HG03354 (cell line): ENCODE results near the gene SERPINA6.
"Not testable (repeated sequence)": the region's sequence is repeated elsewhere in the genome, so short reads cannot be mapped to it uniquely, and the experiment has no call there.

Experiments
- ATAC-seq: cut with Tn5 transposase; IDR thresholded peaks from one replicate; pipeline ENCODE4 v1.9.1; 2021; ENCODE audit warnings: mild to moderate bottlenecking; ENCODE audit not compliant: unreplicated experiment, poor library complexity, severe bottlenecking

SERPINA6 gene

GRCh38 chr14:94355191-94355794 is 32.2 kb upstream of the SERPINA6 start:
- ATAC-seq = peak; percentile 51

- ATAC-seq = peak; percentile 31
Observed at GRCh38 chr14:94354638-94355185, 31.6 kb upstream of the SERPINA6 start.

- ATAC-seq = not testable (repeated sequence)
Observed at GRCh38 chr14:94354190-94354589, 31.1 kb upstream of the SERPINA6 start.

GRCh38 chr14:94349276-94349675 is 26.1 kb upstream of the SERPINA6 start:
- no peak for ATAC-seq

- no peak for ATAC-seq
Observed at GRCh38 chr14:94348836-94349235, 25.7 kb upstream of the SERPINA6 start.

- ATAC-seq = peak; percentile 17
Observed at GRCh38 chr14:94346841-94347240, 23.7 kb upstream of the SERPINA6 start.

- ATAC-seq = peak; percentile 74
Observed at GRCh38 chr14:94346065-94346786, 23.1 kb upstream of the SERPINA6 start.

GRCh38 chr14:94345344-94346064 is 22.4 kb upstream of the SERPINA6 start:
- no peak for ATAC-seq

GRCh38 chr14:94344389-94344788 is 21.3 kb upstream of the SERPINA6 start:
- ATAC-seq = no peak

- ATAC-seq = no peak
Observed at GRCh38 chr14:94343238-94344005, 20.3 kb upstream of the SERPINA6 start.

GRCh38 chr14:94342334-94342934 is 19.3 kb upstream of the SERPINA6 start:
- ATAC-seq = no peak

GRCh38 chr14:94341656-94342333 is 18.7 kb upstream of the SERPINA6 start:
- ATAC-seq = no peak

- no peak for ATAC-seq
Observed at GRCh38 chr14:94340533-94340932, 17.4 kb upstream of the SERPINA6 start.

- no peak for ATAC-seq
Observed at GRCh38 chr14:94338023-94338422, 14.9 kb upstream of the SERPINA6 start.

- no peak for ATAC-seq
Observed at GRCh38 chr14:94337274-94337673, 14.1 kb upstream of the SERPINA6 start.

- no peak for ATAC-seq
Observed at GRCh38 chr14:94334872-94335271, 11.7 kb upstream of the SERPINA6 start.

- ATAC-seq = no peak
Observed at GRCh38 chr14:94332587-94332986, 9.5 kb upstream of the SERPINA6 start.

GRCh38 chr14:94332063-94332583 is 9.0 kb upstream of the SERPINA6 start:
- no peak for ATAC-seq

- ATAC-seq = no peak
Observed at GRCh38 chr14:94331462-94331861, 8.3 kb upstream of the SERPINA6 start.
